ENCODE data around the gene TMEM74B.

DNA sequence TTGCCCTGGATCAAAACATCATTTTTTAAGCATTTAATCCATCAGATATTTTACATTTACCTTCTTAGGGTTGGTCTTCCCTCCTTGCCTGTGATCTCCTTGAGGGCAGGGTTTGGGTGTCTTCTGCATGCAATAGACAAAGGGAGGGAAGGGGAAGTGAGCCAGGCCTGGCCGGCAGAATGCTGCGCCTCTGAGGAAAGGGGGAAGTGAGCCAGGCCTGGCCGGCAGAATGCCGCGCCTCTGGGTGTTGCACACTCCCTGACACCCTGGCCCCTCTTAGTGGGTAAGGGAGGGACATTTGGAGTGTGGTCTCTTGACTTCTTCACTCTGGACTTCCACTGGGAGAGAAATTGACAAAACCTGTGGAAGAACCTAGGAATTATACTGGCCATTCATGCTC, 53.9 kb downstream of the TMEM74B start:
- TF ChIP-seq, protein P1, sequence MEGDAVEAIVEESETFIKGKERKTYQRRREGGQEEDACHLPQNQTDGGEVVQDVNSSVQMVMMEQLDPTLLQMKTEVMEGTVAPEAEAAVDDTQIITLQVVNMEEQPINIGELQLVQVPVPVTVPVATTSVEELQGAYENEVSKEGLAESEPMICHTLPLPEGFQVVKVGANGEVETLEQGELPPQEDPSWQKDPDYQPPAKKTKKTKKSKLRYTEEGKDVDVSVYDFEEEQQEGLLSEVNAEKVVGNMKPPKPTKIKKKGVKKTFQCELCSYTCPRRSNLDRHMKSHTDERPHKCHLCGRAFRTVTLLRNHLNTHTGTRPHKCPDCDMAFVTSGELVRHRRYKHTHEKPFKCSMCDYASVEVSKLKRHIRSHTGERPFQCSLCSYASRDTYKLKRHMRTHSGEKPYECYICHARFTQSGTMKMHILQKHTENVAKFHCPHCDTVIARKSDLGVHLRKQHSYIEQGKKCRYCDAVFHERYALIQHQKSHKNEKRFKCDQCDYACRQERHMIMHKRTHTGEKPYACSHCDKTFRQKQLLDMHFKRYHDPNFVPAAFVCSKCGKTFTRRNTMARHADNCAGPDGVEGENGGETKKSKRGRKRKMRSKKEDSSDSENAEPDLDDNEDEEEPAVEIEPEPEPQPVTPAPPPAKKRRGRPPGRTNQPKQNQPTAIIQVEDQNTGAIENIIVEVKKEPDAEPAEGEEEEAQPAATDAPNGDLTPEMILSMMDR (IDR thresholded peaks at IDR 0.05; ENCODE audit: control extremely low read depth in 1 of 3, insufficient read depth in 1 of 3, low read depth in 1 of 3, low read length in 3 of 3), result no peak
- TF ChIP-seq POLR2A (IDR thresholded peaks at IDR 0.05; ENCODE audit: control extremely low read depth in 1 of 2, low read depth in 2 of 2, low read length in 2 of 2), result no peak
- TF ChIP-seq CEBPB (IDR thresholded peaks at IDR 0.05; ENCODE audit: low read depth, low read length), result no peak
- no peak for TF ChIP-seq ASH2L (IDR thresholded peaks at IDR 0.05; ENCODE audit: low read length)
- TF ChIP-seq RFX5 (IDR thresholded peaks at IDR 0.05; ENCODE audit: borderline replicate concordance, low read depth, low read length), result no peak
- TF ChIP-seq EZH2 (IDR thresholded peaks at IDR 0.05; ENCODE audit: low read depth, low read length, severe bottlenecking), result no peak
- TF ChIP-seq, protein P2, sequence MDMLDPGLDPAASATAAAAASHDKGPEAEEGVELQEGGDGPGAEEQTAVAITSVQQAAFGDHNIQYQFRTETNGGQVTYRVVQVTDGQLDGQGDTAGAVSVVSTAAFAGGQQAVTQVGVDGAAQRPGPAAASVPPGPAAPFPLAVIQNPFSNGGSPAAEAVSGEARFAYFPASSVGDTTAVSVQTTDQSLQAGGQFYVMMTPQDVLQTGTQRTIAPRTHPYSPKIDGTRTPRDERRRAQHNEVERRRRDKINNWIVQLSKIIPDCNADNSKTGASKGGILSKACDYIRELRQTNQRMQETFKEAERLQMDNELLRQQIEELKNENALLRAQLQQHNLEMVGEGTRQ (IDR thresholded peaks at IDR 0.05; ENCODE audit: low read length), result no peak
- no peak for TF ChIP-seq SUZ12 (IDR thresholded peaks at IDR 0.05; ENCODE audit: low read length)
- no peak for TF ChIP-seq CHD1 (IDR thresholded peaks at IDR 0.05; ENCODE audit: low read depth, low read length)
- TF ChIP-seq TAF1 (IDR thresholded peaks at IDR 0.05; ENCODE audit: low read depth, low read length), result no peak
- TF ChIP-seq HDAC6 (IDR thresholded peaks at IDR 0.05; ENCODE audit: low read depth, low read length), result no peak
- TF ChIP-seq TEAD4 (IDR thresholded peaks at IDR 0.05; ENCODE audit: low read depth, low read length), result no peak
- TF ChIP-seq TBP (IDR thresholded peaks at IDR 0.05; ENCODE audit: low read depth, low read length), result no peak
- no peak for TF ChIP-seq CREB1 (IDR thresholded peaks at IDR 0.05)
